Nephron (organoid): ENCODE measurements around the gene ATP8A2.

Source experiments
- H3K27ac Mint-ChIP-seq, 3 experiments: 2 replicates each; pipeline ENCODE4 v1.8.0; 2020; ENCODE audit warnings: mixed read lengths in 3 of 3, mild to moderate bottlenecking in 2 of 3, moderate library complexity in 1 of 3
- H3K27me3 Mint-ChIP-seq: 2 replicates; pipeline ENCODE4 v1.8.0; 2021; ENCODE audit warnings: low read depth, mild to moderate bottlenecking, moderate library complexity, mixed read lengths
- H3K36me3 Mint-ChIP-seq: 2 replicates; pipeline ENCODE4 v1.8.0; 2020; ENCODE audit warnings: low read depth, mixed read lengths
- H3K4me1 Mint-ChIP-seq: 2 replicates; pipeline ENCODE4 v1.8.0; 2020; ENCODE audit warnings: mixed read lengths
- H3K4me3 Mint-ChIP-seq, 3 experiments: 2 replicates each; pipeline ENCODE4 v1.8.0; 2020; ENCODE audit warnings: mild to moderate bottlenecking in 3 of 3, mixed read lengths in 3 of 3, moderate library complexity in 2 of 3
- H3K9me3 Mint-ChIP-seq: 2 replicates; pipeline ENCODE4 v1.8.0; 2020; ENCODE audit warnings: mixed read lengths
- TF ChIP-seq, protein P1 (sequence below), 3 experiments: fragments of 200-600 bp; sonication (generic); IDR thresholded peaks; one replicate each; pipeline ENCODE4 v1.5.0; 2021; ENCODE audit warnings: antibody characterized with exemption in 3 of 3; ENCODE audit not compliant: unreplicated experiment in 3 of 3

ATP8A2 gene

DNA sequence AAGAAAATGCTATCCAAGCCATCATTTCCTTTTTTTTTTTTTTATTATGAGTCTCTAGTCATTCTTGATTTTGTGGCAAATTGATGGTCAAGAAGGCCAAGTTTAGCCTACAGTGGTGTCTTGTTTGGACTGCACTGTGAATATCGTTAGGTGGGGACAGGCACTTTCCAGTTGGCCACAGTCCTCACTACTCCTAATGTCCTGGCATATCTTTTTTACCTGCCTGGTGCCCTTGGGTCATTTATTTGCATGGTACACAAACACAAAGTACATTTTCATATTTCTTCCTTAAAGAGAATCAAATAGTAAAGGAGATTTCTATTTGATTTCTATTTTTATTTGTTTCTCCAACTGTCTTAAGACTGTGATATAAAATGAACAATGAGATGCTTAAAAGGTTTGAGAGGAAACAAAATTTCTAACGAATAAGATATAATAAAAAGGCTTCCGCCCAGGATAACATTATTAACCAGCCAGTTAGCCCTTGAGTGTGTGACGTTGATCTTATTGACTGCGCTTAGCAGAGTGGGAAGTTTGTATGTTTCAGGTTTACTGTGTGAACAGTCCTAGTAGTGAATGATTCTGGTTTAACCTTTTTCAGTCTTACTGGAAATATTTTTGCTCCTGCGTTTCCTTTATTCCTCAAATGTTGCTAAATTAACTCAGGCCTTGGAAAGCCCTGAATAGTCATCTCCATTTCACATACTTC lies 312.0 kb downstream of the ATP8A2 start:
- H3K27ac Mint-ChIP-seq, result peak overlapping the region in 2 of 3 experiments; percentile 29 to 35
- peaks cover 13% of the 10 kb centered on the region for H3K9me3 Mint-ChIP-seq
- peaks cover 80% of the 10 kb centered on the region for H3K4me1 Mint-ChIP-seq
- no peak overlapping the region for H3K4me3 Mint-ChIP-seq
- no peaks in the 10 kb centered on the region for H3K36me3 Mint-ChIP-seq
- TF ChIP-seq, protein P1, sequence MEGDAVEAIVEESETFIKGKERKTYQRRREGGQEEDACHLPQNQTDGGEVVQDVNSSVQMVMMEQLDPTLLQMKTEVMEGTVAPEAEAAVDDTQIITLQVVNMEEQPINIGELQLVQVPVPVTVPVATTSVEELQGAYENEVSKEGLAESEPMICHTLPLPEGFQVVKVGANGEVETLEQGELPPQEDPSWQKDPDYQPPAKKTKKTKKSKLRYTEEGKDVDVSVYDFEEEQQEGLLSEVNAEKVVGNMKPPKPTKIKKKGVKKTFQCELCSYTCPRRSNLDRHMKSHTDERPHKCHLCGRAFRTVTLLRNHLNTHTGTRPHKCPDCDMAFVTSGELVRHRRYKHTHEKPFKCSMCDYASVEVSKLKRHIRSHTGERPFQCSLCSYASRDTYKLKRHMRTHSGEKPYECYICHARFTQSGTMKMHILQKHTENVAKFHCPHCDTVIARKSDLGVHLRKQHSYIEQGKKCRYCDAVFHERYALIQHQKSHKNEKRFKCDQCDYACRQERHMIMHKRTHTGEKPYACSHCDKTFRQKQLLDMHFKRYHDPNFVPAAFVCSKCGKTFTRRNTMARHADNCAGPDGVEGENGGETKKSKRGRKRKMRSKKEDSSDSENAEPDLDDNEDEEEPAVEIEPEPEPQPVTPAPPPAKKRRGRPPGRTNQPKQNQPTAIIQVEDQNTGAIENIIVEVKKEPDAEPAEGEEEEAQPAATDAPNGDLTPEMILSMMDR (IDR thresholded peaks at IDR 0.05; ENCODE audit: unreplicated experiment in 3 of 3), result no peak
- H3K27me3 Mint-ChIP-seq, result no peaks in the 10 kb centered on the region

DNA sequence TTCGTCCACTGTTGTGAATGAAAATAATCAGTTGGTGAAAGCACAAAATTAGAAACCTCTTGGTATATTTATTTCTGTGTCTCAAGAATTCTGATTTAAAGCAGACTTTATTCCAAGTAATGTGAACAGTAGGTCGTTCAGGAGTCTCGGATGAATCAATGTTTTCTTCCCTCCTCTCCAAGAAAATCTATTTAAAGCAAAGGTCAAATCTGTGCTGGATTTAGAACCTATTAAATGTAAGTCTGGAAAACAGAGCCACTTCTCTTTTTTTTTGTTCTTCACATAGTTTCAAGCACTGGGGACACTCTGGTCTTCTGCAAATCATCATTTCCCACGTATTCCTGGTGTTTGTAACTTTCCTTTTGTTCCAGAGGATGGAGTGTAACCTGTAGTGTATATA lies 312.7 kb downstream of the ATP8A2 start:
- Mint-ChIP-seq H3K4me3 (no peak overlapping the region), H3K9me3 (peaks cover 12% of the 10 kb centered on the region), H3K36me3 (no peaks in the 10 kb centered on the region), H3K27ac (peak overlapping the region; percentile 9 to 35 (median 29)), H3K27me3 (no peaks in the 10 kb centered on the region), H3K4me1 (peaks cover 84% of the 10 kb centered on the region)
- TF ChIP-seq, protein P1 (IDR thresholded peaks at IDR 0.05; ENCODE audit: unreplicated experiment in 3 of 3), result no peak

DNA sequence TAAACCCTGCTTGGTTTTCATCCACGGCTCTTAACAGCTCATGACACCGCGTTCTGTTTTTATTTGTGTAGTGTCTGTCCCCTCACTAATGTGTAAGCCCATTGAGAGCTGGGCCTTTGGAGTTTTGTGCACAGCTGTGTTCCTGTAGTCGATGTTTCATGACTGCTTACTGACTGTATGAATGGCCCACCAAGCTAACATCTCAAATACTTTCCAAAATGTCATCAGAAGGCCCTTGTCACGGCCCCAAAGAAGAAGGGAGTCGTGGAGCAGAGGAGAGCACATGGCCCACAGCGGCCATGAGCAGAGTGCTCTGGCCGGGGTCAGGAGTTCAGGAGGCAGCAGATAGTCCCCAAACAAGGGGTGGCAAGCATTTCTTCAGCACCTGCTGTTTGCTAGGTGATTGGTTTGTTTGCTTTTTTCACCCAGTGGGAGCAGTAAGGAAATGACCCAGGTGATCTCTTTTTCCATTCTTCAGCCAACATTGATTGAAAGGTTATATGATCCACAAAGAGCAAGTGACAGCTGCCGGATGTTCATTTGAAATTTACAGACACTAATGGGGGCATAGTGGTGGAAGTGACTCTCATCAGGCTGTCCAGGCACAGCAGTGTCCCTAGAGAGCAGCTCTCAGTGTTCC lies 315.2 kb downstream of the ATP8A2 start:
- Mint-ChIP-seq H3K36me3 (no peaks in the 10 kb centered on the region), H3K4me3 (no peak overlapping the region), H3K27ac (peak overlapping the region; percentile 80 to 81 (median 80)), H3K4me1 (peaks cover 96% of the 10 kb centered on the region), H3K9me3 (peaks cover 3% of the 10 kb centered on the region), H3K27me3 (no peaks in the 10 kb centered on the region)
- TF ChIP-seq, protein P1 (IDR thresholded peaks at IDR 0.05; ENCODE audit: unreplicated experiment in 3 of 3), result no peak

DNA sequence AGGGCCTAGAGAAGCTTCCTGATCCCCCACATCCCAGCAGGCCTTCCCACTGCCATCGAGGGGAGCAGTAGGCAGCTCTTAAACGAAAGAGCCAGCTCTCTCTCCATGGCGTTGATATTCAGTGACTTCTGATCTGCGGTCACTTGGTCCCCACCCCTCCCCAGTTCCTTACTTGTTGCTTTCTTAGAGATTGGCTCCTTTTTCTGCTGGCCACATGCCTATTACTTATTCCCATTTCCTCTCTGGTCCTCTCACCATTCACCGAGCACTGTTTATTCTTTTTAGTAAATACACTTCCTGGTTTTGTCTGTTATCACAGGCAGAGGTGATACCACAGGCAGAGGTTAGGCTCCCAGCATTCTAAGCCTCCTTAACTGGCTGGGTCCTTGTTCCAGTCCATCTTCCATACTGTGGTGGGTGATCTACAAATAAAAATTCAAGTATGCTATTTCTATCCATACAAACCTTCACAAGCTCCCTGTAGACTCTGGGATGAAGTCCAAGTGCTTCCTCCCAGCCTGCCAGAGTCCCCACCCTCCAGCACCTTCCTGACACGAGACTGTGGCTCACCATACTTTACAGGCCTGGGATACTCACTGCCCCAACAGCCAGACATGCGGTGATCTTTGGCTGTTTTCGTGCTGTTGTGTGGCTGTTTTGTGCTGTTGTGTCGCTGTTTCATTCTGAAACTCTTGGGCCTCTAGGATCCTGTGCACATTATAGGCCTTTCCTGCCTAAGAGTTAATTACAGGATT lies 315.9 kb downstream of the ATP8A2 start:
- H3K4me1 Mint-ChIP-seq, result peaks cover 96% of the 10 kb centered on the region
- H3K27me3 Mint-ChIP-seq, result no peaks in the 10 kb centered on the region
- peak overlapping the region; percentile 80 to 81 (median 80) for H3K27ac Mint-ChIP-seq
- H3K4me3 Mint-ChIP-seq, result peak overlapping the region in 1 of 3 experiments; percentile 44
- TF ChIP-seq, protein P1 (IDR thresholded peaks at IDR 0.05; ENCODE audit: unreplicated experiment in 3 of 3), result no peak
- H3K9me3 Mint-ChIP-seq, result no peaks in the 10 kb centered on the region
- H3K36me3 Mint-ChIP-seq, result no peaks in the 10 kb centered on the region

DNA sequence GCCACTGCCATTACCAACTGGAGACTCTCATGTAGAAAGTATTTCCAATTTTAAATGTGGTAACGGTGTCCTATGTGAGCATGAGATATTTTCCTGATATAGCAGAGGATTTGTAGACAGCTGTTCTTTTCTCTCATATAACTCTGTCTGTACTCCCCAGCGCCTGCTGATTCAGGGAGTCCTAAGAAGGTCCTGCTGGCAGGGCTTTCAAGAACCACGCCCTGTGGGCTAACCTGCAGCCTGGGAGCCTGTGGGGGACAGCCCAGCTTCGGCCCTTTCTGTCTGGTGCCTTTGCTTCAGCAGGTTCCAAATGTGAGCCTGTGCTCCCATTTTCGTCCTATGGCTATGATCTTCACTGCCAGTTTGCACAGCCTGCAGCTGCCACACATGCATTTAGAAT lies 316.8 kb downstream of the ATP8A2 start:
- peaks cover 93% of the 10 kb centered on the region for H3K4me1 Mint-ChIP-seq
- TF ChIP-seq, protein P1 (IDR thresholded peaks at IDR 0.05; ENCODE audit: unreplicated experiment in 3 of 3), result no peak
- peaks cover 3% of the 10 kb centered on the region for H3K9me3 Mint-ChIP-seq
- H3K27ac Mint-ChIP-seq, result peak overlapping the region; percentile 80 to 81 (median 80)
- no peaks in the 10 kb centered on the region for H3K36me3 Mint-ChIP-seq
- H3K4me3 Mint-ChIP-seq, result peak overlapping the region in 1 of 3 experiments; percentile 52
- no peaks in the 10 kb centered on the region for H3K27me3 Mint-ChIP-seq
